HG03139 (cell line): ENCODE data around the gene NUP98.

Experiments
- ATAC-seq: cut with Tn5 transposase; IDR thresholded peaks from one replicate; pipeline ENCODE4 v1.9.1; 2021; ENCODE audit not compliant: unreplicated experiment

Gene NUP98

DNA sequence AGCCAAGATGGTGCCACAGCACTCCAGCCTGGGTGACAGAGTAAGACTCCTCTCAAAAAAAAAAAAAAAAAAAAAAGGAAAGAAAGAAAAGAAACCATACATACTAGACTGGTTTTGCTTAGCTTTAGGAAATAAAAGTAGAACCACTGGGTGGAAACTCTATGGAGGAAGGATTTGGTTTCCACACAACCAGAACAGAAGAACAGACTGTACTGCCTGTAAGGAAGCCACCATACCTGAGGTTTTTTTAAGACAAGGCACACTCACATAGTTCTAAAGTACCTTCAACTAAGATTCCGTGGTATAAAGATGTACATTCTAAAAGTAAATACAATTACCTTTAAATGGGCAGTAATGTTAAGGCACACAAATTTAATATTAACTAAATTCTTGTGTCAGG lies 58.6 kb downstream of the NUP98 start:
- ATAC-seq = no peak

DNA sequence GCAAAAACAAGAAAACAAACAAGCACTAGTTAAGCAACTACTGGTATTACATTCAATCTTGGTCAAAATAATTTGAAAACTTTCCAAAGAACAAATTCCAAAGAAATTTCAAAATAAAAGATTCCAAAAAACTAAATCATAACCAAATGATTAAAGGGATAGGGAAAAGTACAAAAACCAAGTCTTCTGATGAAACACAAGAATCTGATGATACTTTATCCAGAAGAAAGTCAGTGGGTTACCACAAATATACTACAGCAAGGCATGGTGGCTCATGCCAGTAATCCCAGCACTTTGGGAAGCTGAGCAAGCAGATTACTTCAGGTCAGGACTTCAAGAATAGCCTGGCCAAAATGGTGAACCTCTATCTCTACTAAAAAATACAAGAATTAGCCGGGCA lies 59.1 kb downstream of the NUP98 start:
- no peak for ATAC-seq

DNA sequence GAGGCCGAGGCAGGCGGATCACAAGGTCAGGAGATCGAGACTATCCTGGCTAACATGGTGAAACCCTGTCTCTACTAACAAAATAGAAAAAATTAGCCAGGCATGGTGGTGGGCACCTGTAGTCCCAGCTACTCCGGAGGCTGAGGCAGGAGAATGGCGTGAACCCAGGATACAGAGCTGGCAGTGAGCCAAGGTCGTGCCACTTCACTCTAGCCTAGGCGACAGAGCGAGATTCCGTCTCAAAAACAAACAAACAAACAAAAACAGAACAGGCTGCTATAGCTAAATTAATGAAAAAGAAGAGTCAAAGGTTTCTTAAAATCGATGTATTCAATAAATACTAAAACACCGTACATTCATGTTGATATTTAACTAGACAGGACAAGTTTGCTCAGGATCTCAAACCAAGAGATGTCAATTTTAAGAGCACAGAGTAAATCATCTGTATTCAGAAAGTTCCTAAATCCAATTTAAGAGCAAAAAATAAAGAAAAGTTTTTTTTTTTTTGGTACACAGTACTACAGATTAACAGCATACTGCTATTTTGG lies 59.9 kb downstream of the NUP98 start:
- no peak for ATAC-seq

DNA sequence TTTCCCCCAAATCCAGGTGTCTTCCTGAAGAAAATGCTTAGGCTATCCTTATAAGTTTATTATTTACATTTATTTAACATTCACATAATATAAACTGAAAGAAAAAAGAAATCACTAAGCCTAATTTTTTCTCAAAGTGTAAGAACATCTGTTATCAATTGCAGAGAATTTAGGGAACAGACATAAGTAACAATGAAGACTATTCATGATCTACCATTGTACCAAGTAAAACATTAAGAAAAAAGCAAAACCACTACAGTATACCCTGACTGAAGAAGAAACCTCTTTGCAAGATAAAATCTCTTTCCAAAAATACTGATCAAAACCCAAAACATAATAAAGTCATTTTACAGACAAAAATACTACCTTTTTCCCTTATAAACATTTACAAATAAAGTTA lies 60.5 kb downstream of the NUP98 start:
- ATAC-seq = no peak

DNA sequence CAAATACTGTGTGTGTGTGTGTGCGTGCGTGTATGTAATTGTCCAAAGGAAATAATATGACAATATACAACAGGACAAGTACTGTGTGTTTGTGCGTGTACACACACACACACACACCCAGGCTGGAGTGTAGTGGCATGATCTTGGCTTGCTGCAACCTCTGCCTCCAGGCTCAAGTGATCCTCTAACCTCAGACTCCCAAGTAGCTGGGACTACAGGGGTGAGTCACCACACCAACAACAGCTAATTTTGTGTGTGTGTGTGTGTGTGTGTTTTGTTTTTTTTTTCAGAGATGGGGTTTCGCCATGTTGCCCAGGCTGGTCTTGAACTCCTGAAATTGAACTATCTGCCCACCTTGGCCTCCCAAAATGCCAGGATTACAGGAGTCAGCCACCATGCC lies 61.5 kb downstream of the NUP98 start:
- no peak for ATAC-seq

DNA sequence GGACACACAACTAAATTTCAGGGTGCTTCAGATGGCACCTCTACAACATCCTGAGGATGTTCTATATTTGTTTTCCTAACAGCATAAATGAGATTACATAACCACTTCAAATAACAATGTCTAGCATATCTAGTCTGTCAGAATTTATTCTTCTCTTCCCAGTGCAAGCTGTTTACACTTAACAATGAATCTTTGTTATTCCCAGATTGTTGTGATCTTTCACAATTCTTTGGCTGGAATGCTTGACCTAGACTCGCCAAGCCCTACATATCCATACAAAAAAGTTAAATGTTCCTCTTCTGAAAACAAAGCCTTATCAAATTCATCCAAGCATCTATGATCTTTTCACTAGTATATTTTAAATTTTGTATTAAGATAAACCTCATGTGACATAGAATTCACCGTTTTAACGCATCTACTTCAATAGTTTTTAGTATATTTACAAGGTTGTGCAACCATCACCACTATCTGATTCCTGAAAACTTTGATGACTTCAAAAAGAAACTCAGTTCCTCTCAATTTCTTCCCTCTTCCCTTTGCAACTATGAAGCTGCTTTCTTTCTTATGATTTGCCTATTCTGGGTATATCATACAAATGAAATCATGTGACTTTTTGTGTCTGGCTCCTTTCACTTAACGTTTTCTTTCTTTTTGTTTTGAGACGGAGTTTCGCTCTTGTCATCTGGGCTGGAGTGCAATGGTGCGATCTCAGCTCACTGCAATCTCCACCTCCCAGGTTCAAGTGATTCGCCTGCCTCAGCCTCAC lies 64.5 kb downstream of the NUP98 start:
- ATAC-seq = no peak

DNA sequence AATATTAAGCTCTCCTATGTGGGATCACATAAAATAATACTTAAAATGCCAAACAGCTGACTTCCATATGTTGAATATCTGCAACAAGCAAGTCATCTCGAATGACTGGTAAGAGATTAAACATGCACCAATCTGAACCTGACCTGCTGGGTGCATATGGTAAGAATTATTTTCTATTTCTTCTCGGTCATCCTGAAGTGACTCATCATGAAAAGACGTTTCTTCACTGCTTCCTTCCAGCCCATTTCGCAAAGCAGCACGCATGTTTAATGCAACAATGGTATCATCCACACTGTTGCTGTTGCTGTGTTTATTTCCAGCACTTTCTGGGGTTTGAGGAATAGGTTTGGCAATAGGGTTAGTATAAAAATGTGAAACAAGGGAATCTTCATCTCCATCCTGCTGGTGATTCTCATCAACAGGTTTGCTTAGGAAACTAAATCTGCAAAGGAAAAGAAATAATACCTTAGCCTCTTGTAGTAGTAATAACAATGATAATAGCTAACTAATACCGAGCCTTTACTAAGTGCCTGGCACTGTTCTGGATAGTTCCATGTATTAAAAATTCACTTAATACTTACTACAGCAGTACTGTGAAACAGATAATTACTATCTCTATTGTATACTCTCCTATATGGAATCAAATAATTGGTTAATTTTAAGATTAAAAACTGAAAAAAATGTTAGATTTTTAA lies 74.2 kb downstream of the NUP98 start:
- ATAC-seq = no peak

DNA sequence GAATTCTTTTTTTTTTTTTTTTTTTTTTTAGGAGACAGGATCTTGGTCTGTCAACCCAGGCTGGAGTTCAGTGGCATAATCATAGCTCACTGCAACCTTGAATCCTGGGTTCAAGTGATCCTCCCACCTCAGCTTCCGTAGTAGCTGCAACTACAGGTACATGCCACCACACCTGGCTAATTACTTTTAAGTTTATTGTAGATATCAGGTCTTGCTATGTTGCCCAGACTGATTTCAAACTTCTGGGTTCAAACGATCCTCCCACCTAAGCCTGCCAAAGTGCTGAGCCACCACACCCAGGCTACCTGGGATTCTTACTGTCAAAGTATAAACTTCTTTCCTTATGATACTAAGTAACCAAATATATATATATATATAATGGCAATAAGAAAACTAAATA lies 75.3 kb downstream of the NUP98 start:
- ATAC-seq = no peak

DNA sequence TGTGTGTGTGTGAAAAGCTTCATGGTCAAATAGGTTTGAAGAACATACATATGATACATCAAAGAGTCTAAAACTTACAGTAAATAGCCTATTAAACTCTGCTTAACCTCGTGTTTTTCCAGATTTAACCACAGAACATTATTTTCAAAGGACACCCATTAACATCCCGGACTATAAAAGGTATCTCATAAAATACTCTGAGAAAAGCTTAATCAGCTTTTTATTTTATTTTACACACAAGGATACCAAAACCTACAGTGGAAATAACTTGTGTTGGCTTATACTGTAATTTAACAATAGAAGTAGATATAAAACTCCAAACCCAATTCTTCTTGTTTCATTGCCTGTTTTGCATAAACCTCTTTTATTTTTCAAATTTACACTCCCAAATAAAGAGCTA lies 76.4 kb downstream of the NUP98 start:
- ATAC-seq = no peak

DNA sequence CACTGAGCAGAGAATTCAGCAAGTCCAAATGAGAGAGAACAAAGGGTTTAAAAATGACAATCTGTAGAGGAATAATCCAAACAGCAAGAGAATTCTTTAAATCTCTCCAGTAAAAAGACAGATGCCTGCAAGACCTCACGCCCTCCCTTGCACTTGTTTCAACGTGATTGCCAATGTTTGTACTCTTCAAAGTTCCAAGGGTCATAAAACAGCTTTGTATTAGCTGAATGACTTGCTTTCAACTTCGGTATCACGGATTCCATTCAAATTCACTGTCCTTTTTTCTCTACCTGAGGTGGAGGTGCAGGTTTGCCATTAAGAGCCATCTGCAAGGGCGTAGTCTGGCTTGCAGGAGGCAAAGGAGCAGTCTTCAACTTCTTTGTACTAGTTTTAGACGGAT lies 85.1 kb downstream of the NUP98 start:
- ATAC-seq = no peak

DNA sequence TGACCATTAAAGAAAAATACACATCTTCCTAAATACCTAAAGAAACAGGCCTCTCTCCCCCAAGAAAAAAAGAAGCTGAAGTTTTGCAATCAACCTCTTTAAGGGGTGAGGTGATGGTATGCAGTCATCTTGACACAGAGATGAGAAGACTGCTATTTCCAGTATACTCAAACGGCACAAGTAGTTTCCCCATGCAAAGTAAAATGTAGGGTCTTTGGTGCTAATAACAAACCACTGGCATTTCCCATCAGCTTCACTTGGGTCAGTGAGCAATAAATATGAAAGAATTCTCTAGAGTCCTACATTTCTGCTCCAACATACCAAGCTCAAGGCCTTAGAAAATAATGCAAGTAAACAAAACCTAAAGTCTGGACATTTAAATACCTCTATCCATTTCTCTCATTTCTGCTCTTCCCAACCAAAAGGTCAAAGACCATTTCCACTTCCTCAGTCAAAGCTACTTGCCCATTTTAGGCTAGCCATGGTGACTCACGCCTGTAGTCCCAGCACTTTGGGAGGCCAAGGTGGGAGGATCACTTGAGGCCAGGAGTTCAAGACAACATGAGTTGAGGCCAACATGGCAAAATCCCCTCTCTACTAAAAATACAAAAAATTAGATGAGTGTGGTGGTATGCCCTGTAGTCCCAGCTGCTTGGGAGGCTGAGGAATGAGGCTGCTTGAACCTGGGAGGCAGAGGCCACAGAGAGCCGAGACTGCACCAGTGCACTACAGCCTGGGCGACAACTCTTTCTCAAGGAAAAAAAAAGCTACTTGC lies 86.7 kb downstream of the NUP98 start:
- ATAC-seq = no peak

DNA sequence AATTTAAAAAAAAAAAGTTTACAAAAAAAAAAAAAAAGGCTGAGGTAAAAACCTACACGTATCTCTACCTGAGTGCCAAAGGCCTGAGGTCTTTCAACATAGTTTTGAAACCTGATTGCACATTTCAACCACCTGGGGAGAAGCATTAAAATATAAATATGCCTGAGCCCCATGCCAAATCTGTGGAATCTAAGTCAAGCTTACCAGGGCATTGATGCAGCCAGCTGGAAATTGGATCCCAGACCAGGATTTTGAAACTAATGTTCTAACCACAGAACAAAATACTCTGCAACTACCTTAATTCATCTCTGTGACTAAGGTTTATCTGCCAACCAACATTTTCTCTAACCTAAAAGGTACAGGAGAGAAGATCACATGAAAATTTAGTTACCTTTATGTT lies 87.4 kb downstream of the NUP98 start:
- ATAC-seq = no peak

DNA sequence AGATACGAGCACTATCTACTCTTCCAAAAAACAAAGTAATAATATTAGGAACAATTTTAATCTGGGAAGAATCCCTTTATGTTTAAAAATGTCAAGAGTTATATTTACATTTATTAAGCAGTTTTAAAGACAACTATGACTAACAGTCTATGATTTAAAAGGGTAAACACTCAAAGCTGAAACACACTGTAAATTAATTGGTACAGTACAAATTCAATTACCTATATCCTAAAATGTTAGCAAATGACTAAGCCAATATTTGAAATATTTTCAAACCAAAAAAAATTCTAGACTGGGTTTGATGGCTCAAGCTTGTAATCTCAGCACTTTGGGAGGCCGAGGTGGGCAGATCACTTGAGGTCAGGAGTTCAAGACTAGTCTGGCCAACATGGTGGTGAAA lies 90.2 kb downstream of the NUP98 start:
- no peak for ATAC-seq

DNA sequence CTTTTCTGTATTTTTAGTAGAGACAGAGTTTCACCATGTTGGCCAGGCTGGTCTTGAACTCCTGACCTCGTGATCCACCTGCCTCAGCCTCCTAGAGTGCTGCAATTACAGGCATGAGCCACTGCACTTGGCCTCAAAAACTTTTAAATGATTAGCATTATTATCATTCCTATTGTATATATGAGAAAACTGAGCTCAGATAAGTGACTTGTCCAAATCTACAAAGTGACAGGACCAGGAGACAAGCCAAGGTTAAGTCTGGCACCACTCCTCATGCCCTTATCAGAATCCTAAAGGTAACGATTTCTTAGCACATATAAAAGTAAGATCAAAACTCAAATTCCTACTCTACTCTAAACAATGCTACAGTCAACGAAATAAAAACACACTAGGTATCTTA lies 94.0 kb downstream of the NUP98 start:
- no peak for ATAC-seq

DNA sequence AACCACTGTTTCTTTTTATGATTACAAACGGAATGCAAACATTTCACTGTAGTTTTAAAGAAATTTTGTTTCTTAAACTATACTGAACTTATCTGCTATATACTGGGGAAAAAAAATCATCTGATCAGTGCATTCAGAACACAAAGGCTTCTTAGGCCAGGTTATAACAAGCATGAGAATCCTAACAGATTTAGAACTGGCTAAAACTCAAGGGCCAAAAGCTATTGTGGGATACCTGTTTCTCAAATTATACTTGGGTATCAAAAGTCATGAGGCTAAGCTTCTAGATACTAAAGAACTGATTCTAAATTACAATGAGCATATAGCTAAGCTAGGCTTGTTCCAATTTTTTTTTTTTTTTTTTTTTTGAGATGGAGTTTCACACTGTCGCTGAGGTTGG lies 96.4 kb downstream of the NUP98 start:
- ATAC-seq = no peak

DNA sequence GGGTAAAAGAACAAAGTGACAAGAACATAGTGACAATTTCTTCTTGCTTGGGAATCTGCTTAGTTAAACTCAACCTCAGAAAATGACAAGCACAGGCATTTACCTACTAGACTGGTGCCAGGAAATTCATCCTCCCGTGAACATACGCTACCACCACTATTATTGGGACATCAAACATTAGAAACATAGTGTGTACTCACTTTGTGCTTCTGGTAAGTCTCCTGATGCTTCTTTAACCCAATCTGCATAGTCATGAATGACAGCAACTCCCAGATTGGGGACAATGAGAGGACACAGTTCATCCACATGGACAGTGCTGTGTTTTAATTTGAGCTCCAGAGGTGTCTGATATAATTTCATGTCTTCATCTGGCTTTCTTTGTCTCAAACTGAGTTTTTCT lies 96.9 kb downstream of the NUP98 start:
- ATAC-seq = no peak

DNA sequence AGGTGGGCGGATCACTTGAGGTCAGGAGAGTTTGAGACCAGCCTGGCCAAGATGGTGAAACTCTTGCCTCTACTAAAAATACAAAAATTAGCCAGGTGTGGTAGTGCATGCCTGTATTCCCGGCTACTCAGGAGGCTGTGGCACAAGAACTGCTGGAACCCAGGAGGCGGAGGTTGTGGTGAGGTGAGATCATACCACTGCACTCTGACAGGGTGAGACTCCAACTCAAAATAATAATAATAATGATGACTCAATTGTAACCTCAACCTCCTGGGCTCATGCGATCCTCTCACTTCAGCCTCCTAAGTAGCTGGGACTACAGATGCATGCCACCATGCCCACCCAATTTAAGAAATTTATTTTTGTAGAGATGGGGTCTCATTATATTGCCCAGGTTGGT lies 110.6 kb downstream of the NUP98 start:
- ATAC-seq = no peak

DNA sequence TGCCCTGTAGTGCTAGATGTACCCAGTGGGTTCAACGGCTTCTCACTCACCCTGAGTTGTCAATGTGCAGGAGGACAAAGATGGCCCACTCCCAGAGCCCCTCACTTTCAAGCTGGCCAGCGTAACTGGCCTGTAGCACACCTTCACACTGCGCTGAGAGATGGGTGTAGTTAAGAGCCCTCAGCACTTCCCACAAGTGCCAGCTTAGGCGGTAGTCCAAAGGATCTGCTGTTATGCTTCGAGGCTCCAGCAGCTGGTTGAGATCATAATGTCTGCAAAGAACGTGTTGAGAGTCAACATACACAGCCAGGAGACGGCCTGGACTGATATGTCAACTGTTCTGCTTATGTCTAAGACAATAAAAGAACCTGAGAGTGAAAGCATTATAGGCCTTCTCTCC lies 111.4 kb downstream of the NUP98 start:
- ATAC-seq = no peak

DNA sequence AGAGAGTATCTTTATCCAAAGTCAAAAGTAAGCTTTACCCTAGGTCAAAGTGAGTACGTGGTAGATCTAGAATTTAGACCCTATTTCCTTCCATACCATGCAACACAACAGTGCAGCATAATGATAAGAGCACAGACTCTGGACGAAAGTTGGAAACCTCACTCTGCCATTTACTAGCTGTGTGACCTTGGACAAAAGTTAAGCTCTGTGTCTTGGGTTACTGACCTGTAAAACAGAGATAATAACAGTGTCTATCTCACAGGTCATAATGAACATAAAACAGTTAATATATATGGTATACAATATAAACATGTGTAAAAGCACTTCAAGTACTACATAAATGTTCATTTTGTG lies 112.6 kb downstream of the NUP98 start:
- ATAC-seq = no peak

DNA sequence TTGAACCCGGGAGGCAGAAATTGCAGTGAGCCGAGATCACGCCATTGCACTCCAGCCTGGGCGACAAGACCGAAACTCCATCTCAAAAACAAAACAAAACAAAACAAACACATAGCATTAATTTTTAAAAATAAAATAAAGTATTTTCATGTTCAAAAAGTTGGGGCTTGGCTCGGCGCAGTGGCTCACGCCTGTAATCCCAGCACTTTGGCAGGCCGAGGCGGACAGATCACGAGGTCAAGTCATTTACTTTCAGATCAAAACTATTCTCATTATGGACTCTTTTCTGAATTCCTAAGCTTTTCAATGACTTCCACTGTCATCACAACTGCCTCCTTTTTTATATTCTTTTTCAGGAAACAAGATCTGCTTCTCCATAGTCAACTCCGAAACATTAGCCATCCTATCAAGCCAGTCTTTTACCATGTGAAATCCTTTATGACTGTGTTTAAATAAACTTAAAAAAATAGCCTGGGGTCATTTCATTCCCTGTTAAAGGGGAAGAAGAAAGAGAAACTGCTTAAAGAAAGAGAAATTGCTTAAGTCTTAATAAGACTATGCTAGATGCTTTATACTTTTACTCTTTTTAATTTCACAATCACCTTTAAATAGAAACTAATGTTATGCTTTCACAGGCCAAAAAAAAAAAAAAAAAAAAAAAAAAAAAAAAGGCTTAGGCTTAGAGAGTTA lies 113.1 kb downstream of the NUP98 start:
- no peak for ATAC-seq

DNA sequence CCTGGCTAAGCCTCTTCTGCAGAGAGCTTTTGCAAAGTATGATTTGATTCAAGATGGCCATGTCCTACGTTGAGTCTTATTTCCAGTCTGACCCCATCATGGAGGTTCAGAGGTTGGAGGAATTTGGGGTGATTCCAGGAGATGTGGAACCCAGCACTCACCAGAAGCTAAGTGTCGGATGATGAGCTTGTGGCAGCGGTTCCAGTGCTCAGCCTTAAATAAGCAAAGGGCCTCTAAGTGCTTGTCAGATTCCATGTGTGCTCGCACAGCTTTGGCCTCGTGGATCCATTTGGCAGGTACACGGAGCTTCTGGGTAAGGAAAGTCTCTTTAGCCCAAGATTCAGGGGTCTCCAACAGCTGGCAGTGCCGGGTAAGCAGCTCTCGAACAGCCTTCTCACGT lies 114.3 kb downstream of the NUP98 start:
- ATAC-seq = no peak
